Liver (tissue), 9 donors: ENCODE measurements around the gene HHLA2. TPM values are rescaled to one million over a fixed set of nuclear protein-coding genes. Genes with fewer than 3 reads are reported as not detected.

ENCODE experiments used
- DNase-seq: peaks from one replicate; pipeline ENCODE4 v3.0.0-alpha.2; 2017; ENCODE audit warnings: low spot score
- H3K27ac ChIP-seq, 2 donors: one replicate each; pipeline ENCODE4 v1.7.0; 2013; ENCODE audit warnings: inconsistent platforms in 2 of 2, low read length in 2 of 2, control low read depth in 1 of 2, low read depth in 1 of 2, mild to moderate bottlenecking in 1 of 2
- H3K27me3 ChIP-seq, 4 donors: one replicate each; pipeline versions ENCODE4 v1.6.1 to v1.7.0; 2013; ENCODE audit warnings: low read length in 3 of 4, inconsistent platforms in 1 of 4, mild to moderate bottlenecking in 1 of 4, moderate library complexity in 1 of 4; ENCODE audit not compliant: control insufficient read depth in 4 of 4, insufficient read depth in 4 of 4
- H3K36me3 ChIP-seq, 4 donors: one replicate each; pipeline versions ENCODE4 v1.6.1 to v1.7.0; 2013; ENCODE audit warnings: low read length in 3 of 4, mild to moderate bottlenecking in 3 of 4, low read depth in 1 of 4, moderate library complexity in 1 of 4; ENCODE audit not compliant: control insufficient read depth in 4 of 4, insufficient read depth in 3 of 4
- H3K4me1 ChIP-seq, 4 donors: one replicate each; pipeline versions ENCODE4 v1.6.1 to v1.7.0; 2013; ENCODE audit warnings: low read length in 3 of 4, mild to moderate bottlenecking in 3 of 4, moderate library complexity in 1 of 4; ENCODE audit not compliant: control insufficient read depth in 4 of 4, insufficient read depth in 4 of 4
- H3K4me3 ChIP-seq, 3 donors: one replicate each; pipeline versions ENCODE4 v1.6.1 to v1.7.0; 2013; ENCODE audit warnings: low read length in 3 of 3, control low read depth in 1 of 3, low read depth in 1 of 3, mild to moderate bottlenecking in 1 of 3
- H3K9ac ChIP-seq, 2 donors: one replicate each; pipeline ENCODE4 v1.7.0; 2013; ENCODE audit warnings: low read length in 2 of 2, mild to moderate bottlenecking in 2 of 2, moderate library complexity in 2 of 2, control low read depth in 1 of 2, low read depth in 1 of 2
- H3K9me3 ChIP-seq, 4 donors: one replicate each; pipeline versions ENCODE4 v1.6.1 to v1.7.0; 2013; ENCODE audit warnings: low read length in 3 of 4; ENCODE audit not compliant: control insufficient read depth in 4 of 4
- ATF3 ChIP-seq: IDR thresholded peaks from 2 replicates; pipeline ENCODE4 v1.6.1; 2016; ENCODE audit warnings: antibody characterized with exemption
- CTCF ChIP-seq: fragments of 150-350 bp; IDR thresholded peaks from 2 replicates; pipeline ENCODE4 v1.5.1; 2017; ENCODE audit warnings: improper control_type of control experiment, low read depth, low read length; ENCODE audit not compliant: missing input control
- EGR1 ChIP-seq, 2 donors: IDR thresholded peaks; 2 replicates each; pipeline ENCODE4 v1.6.1; 2016 to 2018; ENCODE audit warnings: antibody characterized with exemption in 2 of 2, low read depth in 2 of 2
- FOXA1 ChIP-seq: IDR thresholded peaks from 2 replicates; pipeline ENCODE4 v1.6.1; 2016; ENCODE audit warnings: antibody characterized with exemption
- FOXA2 ChIP-seq: IDR thresholded peaks from 2 replicates; pipeline ENCODE4 v1.6.1; 2016; ENCODE audit warnings: antibody characterized with exemption
- GABPA ChIP-seq, 2 donors: IDR thresholded peaks in 1 of 2; conservative IDR thresholded peaks in 1 of 2; 2 replicates each; pipeline ENCODE4 v1.6.1; 2016; ENCODE audit warnings: antibody characterized with exemption in 2 of 2, mild to moderate bottlenecking in 1 of 2, moderate library complexity in 1 of 2
- HNF4A ChIP-seq, 2 donors: conservative IDR thresholded peaks; 2 replicates each; pipeline ENCODE4 v1.6.1; 2016; ENCODE audit warnings: antibody characterized with exemption in 2 of 2, mild to moderate bottlenecking in 2 of 2
- HNF4G ChIP-seq: IDR thresholded peaks from 2 replicates; pipeline ENCODE4 v1.6.1; 2016; ENCODE audit warnings: antibody characterized with exemption
- JUND ChIP-seq, 2 donors: IDR thresholded peaks; 2 replicates each; pipeline ENCODE4 v1.6.1; 2016; ENCODE audit warnings: antibody characterized with exemption in 2 of 2
- MAX ChIP-seq: IDR thresholded peaks from 2 replicates; pipeline ENCODE4 v1.6.1; 2016; ENCODE audit warnings: antibody characterized with exemption
- NR2F2 ChIP-seq: IDR thresholded peaks from 2 replicates; pipeline ENCODE4 v1.6.1; 2016; ENCODE audit warnings: antibody characterized with exemption
- RAD21 ChIP-seq, 2 donors: IDR thresholded peaks; 2 replicates each; pipeline ENCODE4 v1.6.1; 2016; ENCODE audit warnings: antibody characterized with exemption in 2 of 2, mild to moderate bottlenecking in 2 of 2
- REST ChIP-seq: IDR thresholded peaks from 2 replicates; pipeline ENCODE4 v1.6.1; 2016; ENCODE audit warnings: antibody characterized with exemption, mild to moderate bottlenecking
- RXRA ChIP-seq, 2 donors: IDR thresholded peaks; 2 replicates each; pipeline ENCODE4 v1.6.1; 2017 to 2018; ENCODE audit warnings: antibody characterized with exemption in 2 of 2, mild to moderate bottlenecking in 1 of 2
- SP1 ChIP-seq: IDR thresholded peaks from 2 replicates; pipeline ENCODE4 v1.6.1; 2018; ENCODE audit warnings: antibody characterized with exemption, mild to moderate bottlenecking
- TAF1 ChIP-seq: conservative IDR thresholded peaks from 2 replicates; pipeline ENCODE4 v1.6.1; 2016; ENCODE audit warnings: antibody characterized with exemption, mild to moderate bottlenecking
- YY1 ChIP-seq: IDR thresholded peaks from 2 replicates; pipeline ENCODE4 v1.6.1; 2016; ENCODE audit warnings: antibody characterized with exemption, mild to moderate bottlenecking
- ZBTB33 ChIP-seq: IDR thresholded peaks from 2 replicates; pipeline ENCODE4 v1.6.1; 2016; ENCODE audit warnings: antibody characterized with exemption
- WGBS: extraction: QIAGEN DNeasy Blood & Tissue Kit; methylation state at CpG from one replicate; pipeline ENCODE4 v1.1.7; 2013; 5-methylcytosine and 5-hydroxymethylcytosine counted together
- polyA plus RNA-seq, 2 donors: library from polyadenylated mRNA; stranded (reverse) in 1 of 2; unstranded in 1 of 2; fragments of 200-250 nt in 1 of 2; fragments of >200 nt in 1 of 2; fragmentation: Nextera tagmentation in 1 of 2; extraction: Ambion mirVana in 1 of 2; gene quantifications; one replicate each; pipeline versions ENCODE4 v1.2.1 to v1.2.3, GENCODE V29; 2013 to 2015
- total RNA-seq, 2 donors: library from RNA; depleted of rRNA; stranded (reverse); fragments of >200 nt; gene quantifications; one replicate each; pipeline ENCODE4 v1.2.3, GENCODE V29; 2014
- donor health status: healthy.
- donor health status: healthy.
- donor health status: healthy.
- donor health status: healthy.
- donor health status: healthy.

The HHLA2 gene
- under 1 TPM in 1 of 2 donors, not detected in 1; 0.14 TPM for total RNA-seq
- polyA plus RNA-seq = under 1 TPM in 1 of 2 donors, not detected in 1; 0.07 TPM

- no peaks in the 10 kb centered on the region for H3K27me3 ChIP-seq
- 62% methylated on average over 2 of the region's 2 CpGs for WGBS
- no peaks in the 10 kb centered on the region for H3K9me3 ChIP-seq
- TF ChIP-seq HNF4G = no peak
- TF ChIP-seq TAF1 = no peak
- TF ChIP-seq JUND (IDR thresholded peaks at IDR 0.05) = no peak
- no peak for TF ChIP-seq YY1
- no peak for TF ChIP-seq GABPA (IDR thresholded peaks at IDR 0.05 in 1 of 2, conservative IDR thresholded peaks at IDR 0.05 in 1 of 2)
- TF ChIP-seq ZBTB33 = no peak
- TF ChIP-seq FOXA1 = no peak
- no peak for TF ChIP-seq HNF4A (conservative IDR thresholded peaks at IDR 0.05)
- TF ChIP-seq MAX = no peak
- no peak for TF ChIP-seq RAD21 (IDR thresholded peaks at IDR 0.05)
- TF ChIP-seq ATF3 = no peak
- TF ChIP-seq RXRA (IDR thresholded peaks at IDR 0.05) = no peak
- no peak for TF ChIP-seq SP1
- TF ChIP-seq NR2F2 = no peak
- no peak for TF ChIP-seq REST
- TF ChIP-seq EGR1 (IDR thresholded peaks at IDR 0.05; ENCODE audit: low read depth in 2 of 2) = no peak
- TF ChIP-seq CTCF = no peak
- no peak for TF ChIP-seq FOXA2
- no peak for DNase-seq
- no peaks in the 10 kb centered on the region for H3K36me3 ChIP-seq
- no peak within 1 kb of the TSS for H3K27ac ChIP-seq
- H3K4me1 ChIP-seq = peaks cover 0 to 10% (median 5%) of the 10 kb centered on the region in 4 donors
- no peak within 1 kb of the TSS for H3K9ac ChIP-seq
- H3K4me3 ChIP-seq = no peak within 1 kb of the TSS
Observed at GRCh38 chr3:108296239-108296638, at the start of gene HHLA2. Gene HHLA2 (plus strand): TSS chr3:108296548. CDS start chr3:108351814, 55,266 bp downstream.
